OCI-LY3 (cell line): ENCODE results near the gene IL32.

Source experiments
- H2AFZ ChIP-seq: fragments of 200-600, 300-600 bp; shearing (Covaris generic); 2 replicates; pipeline ENCODE4 v1.6.0; 2014; ENCODE audit warnings: antibody characterized with exemption, low read depth, low read length
- H3K27ac ChIP-seq: fragments of 200-600, 300-600 bp; sonication (generic); 2 replicates; pipeline ENCODE4 v1.5.1; 2014; ENCODE audit warnings: mild to moderate bottlenecking, low read length, moderate library complexity, mixed read lengths
- H3K27me3 ChIP-seq: fragments of 200-600, 300-600 bp; sonication (generic); 2 replicates; pipeline ENCODE4 v1.6.1; 2014; ENCODE audit warnings: low read depth, low read length, mixed read lengths
- H3K36me3 ChIP-seq: fragments of 200-600, 300-600 bp; sonication (generic); replicated peaks from 2 replicates; pipeline ENCODE3; 2014; ENCODE audit warnings: low read depth, low read length, mixed read lengths
- H3K4me1 ChIP-seq: fragments of 300-600, 200-600 bp; sonication (generic); 2 replicates; pipeline ENCODE4 v1.6.1; 2014; ENCODE audit warnings: low read length, mixed read lengths
- H3K4me2 ChIP-seq: fragments of 200-600, 300-600 bp; sonication (generic); 2 replicates; pipeline ENCODE4 v1.6.1; 2014; ENCODE audit warnings: low read length, mixed read lengths
- H3K4me3 ChIP-seq: fragments of 300-600, 200-600 bp; sonication (generic); 2 replicates; pipeline ENCODE4 v1.5.1; 2014; ENCODE audit warnings: antibody characterized with exemption, mild to moderate bottlenecking, low read length, moderate library complexity
- H3K79me2 ChIP-seq: fragments of 300-600, 200-600 bp; shearing (Covaris generic); 2 replicates; pipeline ENCODE4 v1.6.1; 2014; ENCODE audit warnings: mild to moderate bottlenecking, low read length, mixed read lengths
- H3K9ac ChIP-seq: fragments of 300-600, 200-600 bp; shearing (Covaris generic); 2 replicates; pipeline ENCODE4 v1.6.0; 2014; ENCODE audit warnings: mild to moderate bottlenecking, low read length, moderate library complexity
- H3K9me3 ChIP-seq: fragments of 200-600, 300-600 bp; shearing (Covaris generic); 2 replicates; pipeline ENCODE4 v1.6.1; 2014; ENCODE audit warnings: low read length, mixed read lengths; ENCODE audit not compliant: insufficient read depth
- H4K20me1 ChIP-seq: fragments of 200-600, 300-600 bp; sonication (generic); 2 replicates; pipeline ENCODE4 v1.6.1; 2016; ENCODE audit warnings: low read length, mixed read lengths; ENCODE audit not compliant: insufficient read depth
- CTCF ChIP-seq: fragments of 200-600, 300-600 bp; sonication (generic); IDR thresholded peaks from 2 replicates; pipeline ENCODE4 v1.5.1; 2014; ENCODE audit warnings: antibody characterized with exemption, low read length, low read depth
- EZH2phosphoT487 ChIP-seq: fragments of 200-600 bp; shearing (Covaris generic); IDR thresholded peaks from 2 replicates; pipeline ENCODE4 v1.6.1; 2018; ENCODE audit warnings: antibody characterized with exemption, mixed run types, low read depth

The IL32 gene

GRCh38 chr16:3021449-3022207 is 43.8 kb upstream of the IL32 start:
- H3K36me3 ChIP-seq, result peaks cover 3% of the 10 kb centered on the region
- TF ChIP-seq EZH2phosphoT487 (no peak), CTCF (peak; percentile 18)

GRCh38 chr16:3022208-3022683 is 43.2 kb upstream of the IL32 start:
- no peak overlapping the region for H3K9ac ChIP-seq
- H3K4me2 ChIP-seq, result no peak overlapping the region
- no peaks in the 10 kb centered on the region for H3K27me3 ChIP-seq

More at GRCh38 chr16:3021449-3022207, 43.8 kb upstream of the IL32 start:
- Histone ChIP-seq H2AFZ (no peak overlapping the region), H3K79me2 (no peaks in the 10 kb centered on the region), H3K27me3 (no peaks in the 10 kb centered on the region), H3K9ac (no peak overlapping the region), H3K9me3 (no peaks in the 10 kb centered on the region), H3K4me2 (peak overlapping the region; percentile 96; the same call in 1 of the 2 replicates), H3K4me3 (no peak overlapping the region), H3K4me1 (peaks cover 32% of the 10 kb centered on the region), H4K20me1 (no peaks in the 10 kb centered on the region), H3K27ac (no peak overlapping the region)

GRCh38 chr16:3022684-3023414 is 42.6 kb upstream of the IL32 start:
- no peaks in the 10 kb centered on the region for H4K20me1 ChIP-seq
- H3K79me2 ChIP-seq, result no peaks in the 10 kb centered on the region
- H3K36me3 ChIP-seq, result peaks cover 9% of the 10 kb centered on the region
- H3K4me3 ChIP-seq, result peak overlapping the region; percentile 78
- no peaks in the 10 kb centered on the region for H3K9me3 ChIP-seq
- H2AFZ ChIP-seq, result no peak overlapping the region
- peaks cover 32% of the 10 kb centered on the region for H3K4me1 ChIP-seq
- peak overlapping the region; percentile 84; the same call in 1 of the 2 replicates for H3K9ac ChIP-seq
- no peak overlapping the region for H3K27ac ChIP-seq
- H3K4me2 ChIP-seq, result peak overlapping the region; percentile 77
- TF ChIP-seq CTCF (no peak), EZH2phosphoT487 (no peak)
- no peaks in the 10 kb centered on the region for H3K27me3 ChIP-seq

More at GRCh38 chr16:3022208-3022683, 43.2 kb upstream of the IL32 start:
- H3K9me3 ChIP-seq, result no peaks in the 10 kb centered on the region
- H3K4me3 ChIP-seq, result no peak overlapping the region
- no peaks in the 10 kb centered on the region for H3K79me2 ChIP-seq
- TF ChIP-seq EZH2phosphoT487, result no peak
- TF ChIP-seq CTCF, result no peak
- peaks cover 32% of the 10 kb centered on the region for H3K4me1 ChIP-seq
- no peaks in the 10 kb centered on the region for H4K20me1 ChIP-seq
- no peak overlapping the region for H2AFZ ChIP-seq
- no peak overlapping the region for H3K27ac ChIP-seq
- H3K36me3 ChIP-seq, result peaks cover 8% of the 10 kb centered on the region

GRCh38 chr16:3023415-3023668 is 42.1 kb upstream of the IL32 start:
- Histone ChIP-seq H3K79me2 (no peaks in the 10 kb centered on the region), H3K9me3 (no peaks in the 10 kb centered on the region), H3K4me2 (peak overlapping the region; percentile 77), H3K4me1 (peaks cover 32% of the 10 kb centered on the region), H3K9ac (peak overlapping the region; percentile 84), H3K4me3 (peak overlapping the region; percentile 78), H3K27me3 (no peaks in the 10 kb centered on the region), H4K20me1 (no peaks in the 10 kb centered on the region), H3K27ac (no peak overlapping the region), H3K36me3 (peaks cover 9% of the 10 kb centered on the region), H2AFZ (0 out of 2 replicates have a peak overlapping the region, but pooled peaks have one; percentile 55)
- TF ChIP-seq EZH2phosphoT487 (no peak), CTCF (no peak)
